HG03135 (cell line): Measurements from ENCODE around the gene TANK.
A peak's percentile ranks its signal among the peaks of the same experiment; 100 is the strongest.
"Not testable (repeated sequence)": the region's sequence is repeated elsewhere in the genome, so short reads cannot be mapped to it uniquely, and the experiment has no call there.

Experiments used
- ATAC-seq: cut with Tn5 transposase; IDR thresholded peaks from one replicate; pipeline ENCODE4 v1.9.1; 2021; ENCODE audit warnings: mild to moderate bottlenecking, moderate library complexity; ENCODE audit not compliant: unreplicated experiment

The TANK gene

GRCh38 chr2:161165811-161166210, 5.6 kb downstream of the TANK start:
- peak; percentile 20 for ATAC-seq

GRCh38 chr2:161166538-161167409, 6.5 kb downstream of the TANK start:
- peak; percentile 85 for ATAC-seq

- no peak for ATAC-seq
Observed at GRCh38 chr2:161169335-161169734, 9.1 kb downstream of the TANK start.

- ATAC-seq, result no peak
Observed at GRCh38 chr2:161170377-161170776, 10.1 kb downstream of the TANK start.

GRCh38 chr2:161170958-161171932, 11.0 kb downstream of the TANK start:
- no peak for ATAC-seq

- ATAC-seq, result peak; percentile 43
Observed at GRCh38 chr2:161172901-161173540, 12.8 kb downstream of the TANK start.

GRCh38 chr2:161173541-161174194, 13.4 kb downstream of the TANK start:
- no peak for ATAC-seq

- ATAC-seq, result no peak
Observed at GRCh38 chr2:161177969-161178368, 17.7 kb downstream of the TANK start.

GRCh38 chr2:161178756-161179155, 18.5 kb downstream of the TANK start:
- ATAC-seq, result no peak

- no peak for ATAC-seq
Observed at GRCh38 chr2:161190050-161190449, 29.8 kb downstream of the TANK start.

GRCh38 chr2:161195602-161196001, 35.4 kb downstream of the TANK start:
- ATAC-seq, result not testable (repeated sequence)

- ATAC-seq, result peak; percentile 86
Observed at GRCh38 chr2:161199912-161200701, 39.9 kb downstream of the TANK start.

- no peak for ATAC-seq
Observed at GRCh38 chr2:161204846-161205245, 44.6 kb downstream of the TANK start.

GRCh38 chr2:161206471-161207032, 46.3 kb downstream of the TANK start:
- ATAC-seq, result no peak

- no peak for ATAC-seq
Observed at GRCh38 chr2:161207941-161208340, 47.7 kb downstream of the TANK start.

- no peak for ATAC-seq
Observed at GRCh38 chr2:161208527-161209139, 48.4 kb downstream of the TANK start.

GRCh38 chr2:161209902-161210301, 49.7 kb downstream of the TANK start:
- no peak for ATAC-seq

- no peak for ATAC-seq
Observed at GRCh38 chr2:161217597-161218185, 57.5 kb downstream of the TANK start.

- ATAC-seq, result no peak
Observed at GRCh38 chr2:161219211-161219610, 59.0 kb downstream of the TANK start.
